Stimulated activated CD4-positive, alpha-beta T cell treated with anti-CD3 and anti-CD28 coated beads, Interleukin-4, amount 100 ng/mL, for 48 hours (primary cell): ENCODE data around the gene PTK7.
"Not testable (repeated sequence)": the region's sequence is repeated elsewhere in the genome, so short reads cannot be mapped to it uniquely, and the experiment has no call there.

Source experiments
- DNase-seq, 2 donors: peaks; one replicate each; pipeline ENCODE4 v3.0.0-alpha.2; 2020; ENCODE audit warnings: low read depth in 2 of 2

The PTK7 gene

DNA sequence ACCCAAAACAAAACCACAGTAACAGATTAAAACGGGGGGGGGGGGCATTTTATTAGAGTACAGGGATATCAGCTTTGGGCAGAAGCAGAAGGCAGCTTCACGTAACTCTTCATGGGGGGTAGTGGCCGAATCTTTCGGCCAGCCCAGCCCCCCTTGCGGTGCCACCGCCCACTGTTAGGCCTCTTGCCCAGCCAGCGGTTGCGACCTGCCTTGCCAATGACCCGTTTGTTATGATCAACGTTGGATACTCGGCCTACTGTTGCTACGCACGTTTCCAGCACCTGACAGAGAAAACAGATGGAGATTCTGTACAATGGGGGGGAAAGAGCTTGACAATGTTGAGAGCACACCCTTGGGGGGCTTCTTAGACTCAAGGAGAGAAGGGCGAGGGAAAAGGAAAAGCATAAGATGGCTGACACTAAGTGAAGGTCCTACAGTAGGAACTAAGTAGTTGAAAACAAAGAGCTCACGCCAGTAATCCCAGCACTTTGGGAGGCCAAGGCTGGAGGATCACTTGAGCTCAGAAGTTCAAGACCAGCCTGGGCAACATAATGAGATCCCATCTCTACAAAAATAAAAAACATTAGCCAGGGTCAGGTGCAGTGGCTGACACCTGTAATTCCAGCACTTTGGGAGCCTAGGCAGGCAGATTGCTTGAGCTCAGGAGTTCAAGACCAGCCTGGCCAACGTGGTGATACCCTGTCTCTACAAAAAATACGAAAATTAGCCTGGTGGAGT lies 21.7 kb upstream of the PTK7 start:
- DNase-seq: no peak

DNA sequence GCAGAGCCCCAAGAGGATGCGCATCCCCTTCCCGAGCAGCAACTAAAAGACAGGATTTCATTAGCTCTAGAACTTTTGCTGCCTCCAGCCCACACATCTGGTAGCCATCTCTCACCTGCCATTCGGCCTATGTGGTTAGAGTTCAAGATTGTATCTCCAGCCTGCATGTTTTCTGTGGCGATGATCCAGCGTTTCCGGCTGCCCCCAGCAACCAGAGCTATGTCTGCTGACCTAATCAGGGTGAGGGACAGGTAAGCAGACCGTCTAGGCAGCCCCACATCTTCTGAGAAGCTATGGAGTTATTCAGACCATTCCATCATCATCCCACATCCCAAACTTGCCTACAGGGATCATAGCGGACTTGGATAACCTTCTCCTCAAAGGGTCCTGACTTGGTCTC lies 20.1 kb upstream of the PTK7 start:
- no peak for DNase-seq

DNA sequence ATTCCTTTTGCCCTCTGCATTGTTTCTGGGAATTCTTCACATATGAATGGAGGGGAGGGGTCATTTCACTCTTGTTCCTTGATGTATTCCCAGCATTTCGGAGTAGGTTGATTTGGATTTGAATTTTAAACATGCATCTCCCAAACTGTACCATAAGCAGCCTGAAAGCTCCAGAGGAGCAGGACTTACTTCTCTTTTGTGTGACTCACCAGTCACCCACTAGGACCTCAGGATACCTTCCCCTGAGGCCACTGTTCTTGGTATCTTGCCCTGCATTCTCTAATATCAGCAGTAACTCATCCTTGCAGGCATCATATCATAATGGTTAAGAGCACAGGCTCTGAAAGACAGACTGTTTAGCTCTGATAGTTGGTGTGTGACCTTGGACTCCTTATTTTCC lies 17.6 kb upstream of the PTK7 start:
- no peak for DNase-seq

DNA sequence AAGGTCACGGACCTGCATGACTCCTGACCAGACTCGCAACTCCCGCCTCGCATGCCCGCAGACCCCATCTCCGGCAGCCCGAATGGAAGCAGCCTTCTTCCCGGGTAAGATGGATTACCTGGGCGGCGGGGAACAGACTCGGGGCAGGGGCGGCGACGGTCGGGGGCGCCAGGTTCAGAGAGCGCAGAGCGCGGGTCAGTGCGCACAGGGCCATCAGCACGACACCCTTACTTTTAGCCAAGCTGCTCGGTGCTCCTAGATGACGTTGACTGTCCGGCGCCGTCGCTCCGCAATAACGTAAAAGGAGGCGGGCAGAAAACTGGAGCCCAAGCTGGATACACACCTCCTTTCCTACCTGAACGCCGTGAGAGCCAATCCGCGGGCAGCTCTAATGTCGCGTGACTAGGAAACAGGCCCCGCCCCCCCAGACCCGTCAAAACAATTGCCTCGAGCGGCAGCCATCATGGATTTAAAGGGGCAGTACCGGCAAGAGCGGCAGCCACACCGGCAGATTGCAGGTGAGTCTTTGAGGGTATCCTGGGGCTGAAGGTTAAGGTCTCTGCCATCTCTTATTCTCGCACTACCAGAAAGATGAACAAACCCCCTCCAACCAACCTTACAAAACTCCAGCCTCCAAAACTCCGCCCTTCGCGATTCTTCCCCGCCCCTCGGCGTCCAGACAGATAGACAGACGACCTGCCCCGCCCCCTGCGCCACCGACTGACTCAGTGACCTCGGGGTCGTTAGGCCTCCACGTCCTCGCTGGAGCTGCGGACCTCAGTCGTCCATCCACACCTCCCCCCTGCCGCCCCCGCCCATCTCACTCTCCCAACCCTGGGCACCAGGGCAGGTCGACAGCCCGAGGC lies 16.7 kb upstream of the PTK7 start, which contains the start of the genes KLC4 and MRPL2:
TSS of gene KLC4 (plus strand) at position 464 of the 866 bp plus-strand sequence. CDS start 1,705 bp downstream, outside the sequence.
TSS of gene MRPL2 (minus strand) at position 267 of the 866 bp plus-strand sequence. CDS start at position 214, 53 bp downstream.
- peak; percentile 97 for DNase-seq

DNA sequence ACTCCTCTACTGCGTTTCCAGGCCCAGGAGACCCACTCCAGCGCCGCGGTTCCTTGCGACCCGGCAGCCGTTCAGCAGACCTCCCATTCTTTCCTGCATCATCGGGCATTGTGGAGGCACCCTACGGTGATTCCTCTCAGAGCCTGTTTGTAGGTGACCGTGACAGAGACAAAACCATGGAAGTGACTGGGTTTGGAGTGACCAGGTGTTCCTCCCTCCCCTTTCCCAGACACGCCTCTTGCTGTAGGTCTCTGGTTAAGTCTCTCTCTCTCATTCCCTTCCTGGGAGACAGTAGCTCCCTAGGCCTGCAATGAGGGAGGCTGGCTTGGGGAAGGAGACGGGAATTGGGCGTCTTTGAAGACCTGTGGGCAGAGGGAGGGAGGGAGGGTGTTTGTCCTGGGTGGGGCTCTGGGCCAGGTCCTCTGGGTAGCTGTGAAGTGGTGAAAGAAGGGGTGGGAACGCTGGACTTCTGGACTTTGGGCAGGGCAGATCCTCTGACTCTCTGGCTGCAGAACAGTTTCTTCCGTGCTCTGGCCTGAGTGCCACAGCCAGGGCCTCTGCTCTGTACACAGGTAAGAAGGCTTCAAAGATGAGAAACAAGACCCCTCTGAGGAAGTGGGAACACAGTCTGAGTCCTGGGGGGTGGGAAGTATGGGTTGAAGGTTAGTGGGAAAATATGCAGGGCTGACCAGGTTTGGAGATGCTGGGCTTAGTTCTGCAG lies 15.9 kb upstream of the PTK7 start:
- no peak for DNase-seq

DNA sequence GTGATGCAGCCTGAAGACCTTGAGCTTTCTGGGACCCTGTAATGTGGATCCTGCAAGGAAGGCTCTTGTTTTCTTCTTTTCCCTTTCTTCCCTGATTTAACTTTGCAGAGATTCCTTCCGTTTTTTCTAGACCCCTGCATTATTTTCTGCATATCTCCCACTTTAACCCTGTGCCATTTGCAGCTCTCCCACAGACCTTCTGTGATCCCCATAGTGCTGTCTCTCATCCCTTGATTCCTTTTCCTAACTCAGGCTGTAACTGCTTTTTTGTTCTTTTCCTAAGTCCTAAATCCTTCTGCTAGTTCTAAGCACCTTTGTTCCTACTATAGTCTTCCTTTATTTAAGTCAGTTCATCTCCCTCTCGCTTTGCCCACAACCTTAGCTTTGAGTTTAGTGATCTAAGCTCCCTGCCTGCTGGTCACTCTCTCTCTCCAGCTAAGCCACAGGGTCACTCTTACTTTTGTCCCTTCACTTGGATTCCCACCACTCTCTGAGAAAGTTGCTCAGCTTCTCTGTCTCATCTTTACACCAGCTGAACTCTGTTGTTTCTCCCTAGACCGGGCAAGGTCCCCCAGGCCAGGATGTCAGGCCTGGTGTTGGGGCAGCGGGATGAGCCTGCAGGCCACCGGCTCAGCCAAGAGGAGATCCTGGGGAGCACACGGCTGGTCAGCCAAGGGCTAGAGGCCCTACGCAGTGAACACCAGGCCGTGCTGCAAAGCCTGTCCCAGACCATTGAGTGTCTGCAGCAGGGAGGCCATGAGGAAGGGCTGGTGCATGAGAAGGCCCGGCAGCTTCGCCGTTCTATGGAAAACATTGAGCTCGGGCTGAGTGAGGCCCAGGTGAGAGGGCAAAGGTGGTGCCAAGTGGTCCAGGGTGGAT lies 15.1 kb upstream of the PTK7 start:
- no peak for DNase-seq

DNA sequence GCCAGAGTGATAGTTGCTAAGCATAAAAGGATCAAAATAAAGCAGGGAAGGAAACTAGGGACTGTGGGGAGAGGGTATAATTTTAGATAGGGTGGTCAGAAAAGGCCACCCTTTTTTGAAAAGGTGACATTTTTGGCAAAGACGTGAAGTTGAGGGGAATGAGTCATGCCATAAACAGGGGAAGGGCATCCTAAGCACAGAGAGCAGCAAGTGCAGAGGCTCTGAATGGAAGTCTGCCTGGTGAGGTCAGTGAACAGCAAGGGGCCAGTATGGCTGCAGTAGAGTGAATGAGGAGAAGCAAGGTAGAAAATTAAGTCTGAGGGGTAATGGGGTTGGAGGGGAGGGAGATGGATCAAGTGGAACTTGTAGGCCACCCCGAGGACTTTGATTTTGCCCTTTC lies 14.3 kb upstream of the PTK7 start:
- no peak for DNase-seq

DNA sequence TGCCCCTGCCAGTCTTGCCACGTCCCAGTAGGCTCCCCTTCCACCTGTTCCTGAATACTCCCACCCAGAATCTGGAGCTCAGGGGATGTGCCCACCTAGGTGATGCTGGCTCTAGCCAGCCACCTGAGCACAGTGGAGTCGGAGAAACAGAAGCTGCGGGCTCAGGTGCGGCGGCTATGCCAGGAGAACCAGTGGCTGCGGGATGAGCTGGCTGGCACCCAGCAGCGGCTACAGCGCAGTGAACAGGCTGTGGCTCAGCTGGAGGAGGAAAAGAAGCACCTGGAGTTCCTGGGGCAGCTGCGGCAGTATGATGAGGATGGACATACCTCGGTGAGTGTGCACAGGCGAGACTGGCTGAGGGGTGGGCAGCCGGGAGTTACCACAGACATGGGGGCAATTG lies 13.3 kb upstream of the PTK7 start:
- no peak for DNase-seq

DNA sequence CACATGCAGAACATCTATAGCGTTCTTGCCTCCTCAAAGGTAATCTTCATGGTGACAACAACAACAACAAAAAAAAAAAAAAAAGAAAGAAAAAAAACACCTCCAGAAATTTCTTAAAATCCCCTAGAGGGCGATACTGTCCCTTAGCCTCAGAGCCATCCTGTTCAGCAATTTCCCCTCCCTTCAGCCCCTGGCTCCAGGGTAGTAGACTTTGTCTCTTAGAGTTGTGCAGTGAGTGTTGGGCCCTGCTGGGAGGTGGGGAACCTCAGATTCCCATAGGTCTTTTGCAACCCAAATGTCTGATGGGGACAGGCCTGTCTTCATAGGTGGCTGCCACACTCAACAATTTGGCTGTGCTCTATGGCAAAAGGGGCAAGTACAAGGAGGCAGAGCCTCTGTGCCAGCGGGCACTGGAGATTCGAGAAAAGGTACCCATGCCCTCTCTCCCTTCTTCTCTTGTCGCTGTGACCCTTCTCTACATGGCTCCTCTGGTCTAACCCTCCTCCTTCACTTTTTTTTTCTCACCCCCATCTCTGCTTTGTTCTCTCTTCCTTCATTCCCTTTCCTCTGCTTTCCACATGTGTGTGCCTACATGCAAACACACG lies 6.0 kb upstream of the PTK7 start:
- no peak for DNase-seq

DNA sequence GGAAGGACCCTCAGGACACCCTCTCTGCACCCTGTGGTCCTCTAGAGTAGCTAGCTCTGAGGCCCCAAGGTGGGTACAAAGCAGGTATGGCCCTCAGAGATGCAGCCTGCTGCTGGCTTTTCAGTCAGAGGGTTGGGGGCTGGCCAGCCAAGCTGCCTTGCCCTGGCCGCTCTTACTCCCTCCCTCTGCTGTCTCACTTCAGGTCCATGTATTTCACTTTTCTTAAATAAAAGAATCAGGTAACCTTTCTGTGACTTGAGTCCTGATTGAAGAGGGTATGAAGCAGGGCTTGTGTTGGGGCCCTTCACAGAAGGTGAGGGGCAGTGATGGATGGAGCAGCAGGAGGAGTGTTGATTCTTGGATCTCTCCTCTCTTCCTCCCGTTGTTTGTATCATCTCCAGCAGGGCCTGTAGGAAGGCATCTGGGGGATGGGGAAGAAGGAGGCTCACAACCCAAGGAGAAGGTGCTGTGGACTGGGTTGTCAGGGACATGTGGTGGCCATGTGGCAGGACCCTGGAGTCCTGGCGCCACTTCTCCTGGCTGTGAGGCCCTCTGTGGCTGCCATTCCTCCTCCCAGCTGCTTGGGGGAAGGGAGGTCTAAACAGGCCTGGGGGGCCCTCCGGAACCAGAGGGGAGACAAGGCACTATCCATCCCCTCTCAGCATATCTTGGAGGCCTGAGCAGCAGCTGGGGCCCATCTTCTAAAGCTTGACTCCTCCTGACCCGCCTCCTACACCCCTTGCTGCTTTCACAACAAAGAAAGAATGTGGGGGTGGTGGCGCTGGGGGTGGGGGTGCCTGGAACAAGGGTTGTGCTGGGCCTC lies 1.1 kb upstream of the PTK7 start:
- DNase-seq: no peak

DNA sequence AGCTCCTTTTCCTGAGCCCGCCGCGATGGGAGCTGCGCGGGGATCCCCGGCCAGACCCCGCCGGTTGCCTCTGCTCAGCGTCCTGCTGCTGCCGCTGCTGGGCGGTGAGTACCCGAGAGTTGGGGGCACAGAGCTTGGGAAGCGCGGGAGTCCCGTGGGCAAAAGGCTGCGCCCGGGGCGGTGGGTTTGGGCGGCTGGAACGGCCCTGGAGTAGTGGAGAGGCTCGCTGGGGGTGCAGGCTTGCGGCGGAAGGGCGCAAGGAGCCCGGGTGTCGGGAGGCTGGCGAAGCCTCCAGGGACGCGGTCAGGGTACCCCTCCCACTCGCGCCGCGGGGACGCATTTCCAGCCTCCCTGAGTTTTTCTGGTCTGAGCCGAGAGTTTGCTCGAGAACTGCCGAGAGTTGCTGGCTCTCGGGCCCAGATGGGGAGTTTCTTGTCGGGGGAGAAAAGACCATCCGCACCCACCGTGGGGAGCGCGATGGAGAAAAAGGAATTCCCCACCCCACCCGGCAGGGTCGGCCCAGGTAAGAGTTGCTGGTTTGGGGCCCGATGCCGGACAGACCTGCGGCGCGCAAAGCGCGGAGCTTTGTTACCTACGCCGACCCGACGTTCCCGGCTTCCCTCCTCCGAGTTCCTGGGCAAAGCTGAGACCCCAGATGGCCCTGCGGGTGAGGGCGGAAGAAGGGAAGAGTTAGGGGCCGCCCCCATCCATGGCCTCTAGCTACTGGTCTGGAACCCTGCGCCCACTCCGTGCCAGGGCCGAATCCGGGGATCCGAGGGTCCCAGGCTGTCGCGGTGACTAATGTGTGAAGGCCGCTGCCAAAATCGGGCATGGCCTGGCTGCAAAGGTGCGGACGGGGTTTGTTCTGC lies 584 bp downstream of the PTK7 start:
- no peak for DNase-seq

DNA sequence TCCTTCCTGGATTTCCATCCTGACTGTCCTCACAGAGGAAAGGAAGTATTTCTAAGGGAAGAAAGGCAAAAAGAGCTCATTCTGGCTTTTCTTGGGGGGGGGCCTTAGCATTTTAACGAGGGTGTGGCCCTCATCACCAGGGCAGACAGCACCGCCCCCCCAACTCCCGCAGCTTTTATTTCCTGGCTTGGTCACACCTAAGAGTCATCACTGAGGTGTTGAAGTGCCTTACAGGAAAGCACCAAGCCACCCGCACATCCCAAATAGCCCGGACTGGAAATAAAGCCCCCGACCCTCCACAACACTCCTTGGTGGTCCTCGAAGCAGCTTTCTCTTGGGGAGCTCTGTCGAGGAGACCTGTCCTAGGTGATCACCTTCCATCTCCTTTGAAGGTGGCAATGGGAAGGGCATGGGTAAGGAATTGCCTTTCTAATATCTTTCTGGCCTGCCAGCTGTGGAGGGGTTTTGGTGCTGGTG lies 1.3 kb downstream of the PTK7 start:
- DNase-seq: no peak

DNA sequence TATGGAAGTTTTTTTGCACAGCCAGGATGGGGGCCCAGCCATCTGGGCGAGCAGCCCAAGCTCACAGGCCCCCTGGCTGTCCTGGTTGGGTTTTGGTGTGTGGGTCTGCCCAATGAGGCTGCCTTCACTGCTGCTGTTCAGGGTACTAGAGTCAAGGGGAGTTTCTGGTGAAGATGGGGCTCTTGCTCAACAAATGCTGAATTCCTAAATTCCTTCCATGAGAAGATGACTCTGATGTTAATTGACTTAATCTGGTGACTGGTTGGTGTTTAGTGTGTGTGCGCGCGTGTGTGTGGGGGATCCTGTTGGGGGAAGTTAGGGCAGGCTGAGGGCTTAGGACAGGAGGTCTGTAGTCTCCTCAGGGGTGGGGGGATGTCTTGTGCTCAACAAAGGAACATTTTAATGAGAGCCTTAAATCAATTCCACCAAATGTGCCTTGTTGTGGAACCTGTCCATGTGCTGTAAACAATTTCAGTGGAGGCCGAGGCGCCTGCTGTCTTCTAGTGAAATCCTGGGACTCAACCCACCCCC lies 1.9 kb downstream of the PTK7 start:
- DNase-seq: no peak

DNA sequence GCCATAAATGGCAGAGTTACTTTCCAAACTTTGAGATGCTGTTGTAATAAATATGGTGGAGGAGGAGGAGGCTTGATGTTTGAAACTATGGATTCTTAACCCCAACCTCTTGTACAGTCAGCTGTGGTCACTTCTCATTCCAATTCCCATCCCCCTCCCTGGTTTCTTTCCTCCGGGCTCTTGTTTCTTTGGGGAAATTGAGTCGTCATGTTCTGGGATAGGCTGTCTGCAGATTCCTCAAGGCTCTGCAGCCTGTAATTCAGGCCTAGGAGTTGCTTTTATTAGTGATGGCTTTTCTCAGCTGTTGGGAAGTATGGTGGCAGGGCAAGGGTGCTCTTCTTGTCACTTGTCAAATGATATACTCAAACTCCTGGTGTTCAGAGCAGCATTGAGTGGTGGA lies 2.6 kb downstream of the PTK7 start:
- DNase-seq: no peak

DNA sequence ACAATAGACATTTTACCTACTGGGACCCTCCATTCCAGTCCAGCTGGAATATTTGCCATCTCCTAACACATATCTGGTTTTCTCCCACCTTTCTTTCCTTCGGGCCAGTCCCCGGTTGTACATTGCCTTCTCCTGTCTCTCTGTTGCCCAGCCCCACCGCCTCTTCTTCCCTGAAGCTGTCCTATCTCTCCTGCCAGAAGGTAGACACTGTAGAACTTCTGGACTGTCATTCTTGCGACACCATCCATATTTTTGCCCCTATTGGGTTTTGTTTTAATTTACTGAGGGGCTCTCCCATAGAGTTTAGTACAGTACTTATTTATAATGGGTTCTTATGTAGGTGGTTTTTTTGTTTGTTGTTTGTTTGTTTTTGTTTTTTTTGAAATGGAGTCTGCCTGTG lies 4.9 kb downstream of the PTK7 start:
- DNase-seq: no peak

DNA sequence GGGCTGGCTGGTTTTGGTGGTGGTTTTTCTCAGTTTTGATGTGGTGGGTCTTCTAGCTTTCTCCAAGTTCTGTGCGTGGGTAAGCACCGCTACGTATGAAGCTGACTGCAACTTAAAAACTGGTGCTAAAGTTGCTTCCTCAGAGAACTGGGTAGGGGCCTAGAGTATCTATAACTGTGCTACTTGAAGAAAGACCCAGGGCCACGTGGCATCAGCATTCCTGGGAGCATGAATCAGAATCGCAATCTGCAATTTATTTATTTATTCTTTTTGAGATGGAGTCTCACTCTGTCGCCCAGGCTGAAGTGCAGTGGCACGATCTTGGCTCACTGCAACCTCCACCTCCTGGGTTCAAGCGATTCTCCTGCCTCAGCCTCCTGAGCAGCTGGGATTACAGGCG lies 5.8 kb downstream of the PTK7 start:
- not testable (repeated sequence) for DNase-seq

DNA sequence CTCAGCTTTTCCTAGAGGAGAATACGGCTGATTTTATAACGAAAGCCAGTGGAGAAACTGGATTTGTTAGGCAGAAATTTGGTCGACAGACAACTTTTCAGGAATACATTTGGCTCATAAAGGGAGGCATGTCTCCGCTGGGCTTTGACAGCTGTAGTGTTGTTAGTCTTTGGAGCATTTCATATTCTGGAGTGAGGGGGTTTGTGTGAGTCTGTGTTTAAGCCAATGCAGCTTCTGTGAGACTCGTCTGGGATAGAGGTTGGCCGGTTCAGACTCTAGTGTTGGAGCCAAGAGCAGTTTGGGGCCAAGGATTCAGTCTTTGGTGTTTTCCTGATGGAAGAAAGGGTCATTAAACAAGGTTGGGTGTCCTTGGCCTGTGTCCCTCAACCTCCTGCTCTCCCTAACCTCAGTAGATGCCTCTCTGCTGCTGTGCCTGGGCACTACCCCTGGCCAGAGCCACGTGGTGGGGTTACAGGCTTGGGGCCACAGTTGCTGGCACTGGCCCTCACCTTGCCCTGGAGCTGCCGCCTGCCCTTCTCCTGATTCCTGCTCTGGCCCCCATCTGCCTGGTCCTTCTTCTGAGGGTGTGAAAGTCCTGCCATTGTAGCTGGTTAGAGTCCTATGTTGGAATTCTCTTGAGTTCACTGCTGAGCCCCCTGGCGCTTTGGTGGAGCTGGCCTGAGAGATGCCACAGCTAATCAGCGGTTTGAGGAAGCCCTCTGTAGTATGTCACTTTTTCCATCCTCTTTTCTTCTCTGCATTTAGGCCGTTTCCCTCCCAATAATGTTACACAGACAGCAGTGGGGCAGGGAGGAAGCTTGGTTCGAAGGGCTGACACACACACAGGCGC lies 6.9 kb downstream of the PTK7 start:
- DNase-seq: no peak
